ENCODE measurements around the gene TXK. TPM values are rescaled to one million over a fixed set of nuclear protein-coding genes. Genes with fewer than 3 reads are reported as not detected.

Gene TXK
- total RNA-seq, 1 donor from 2014 or later = 0.50 TPM

DNA sequence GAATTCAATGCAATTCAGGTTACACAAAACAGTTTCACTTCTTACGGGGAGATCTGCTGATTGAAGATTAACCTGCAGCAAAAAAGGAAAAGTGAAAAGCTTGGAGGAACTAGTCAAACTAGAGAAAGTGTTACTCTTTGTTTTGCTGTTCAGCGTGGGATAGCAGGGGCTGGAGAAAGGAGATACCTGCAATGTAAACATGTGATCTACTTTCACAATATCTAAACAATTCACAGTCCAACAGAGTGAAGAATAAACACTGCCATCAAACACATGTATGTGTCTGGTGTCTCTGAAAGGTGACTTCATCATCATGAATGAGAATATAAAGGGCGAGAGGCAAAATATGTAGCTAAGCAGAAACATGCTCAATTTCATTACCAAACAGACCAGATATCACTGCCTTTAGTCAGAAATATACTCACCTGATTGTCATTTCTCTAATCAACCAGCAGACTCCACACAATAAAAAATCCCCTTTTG, 91.0 kb downstream of the TXK start:
- Histone ChIP-seq H3K9ac (ENCODE audit: low read length) (no peak overlapping the region), H3K27me3 (ENCODE audit: insufficient read depth, low read length) (peaks cover 6% of the 10 kb centered on the region), H3K4me2 (ENCODE audit: low read length) (no peak overlapping the region), H3K36me3 (ENCODE audit: insufficient read depth, low read length) (no peaks in the 10 kb centered on the region), H3K79me2 (ENCODE audit: insufficient read depth, low read length) (no peaks in the 10 kb centered on the region), H3K4me1 (ENCODE audit: insufficient read depth, low read length) (no peaks in the 10 kb centered on the region), H4K20me1 (ENCODE audit: insufficient read depth, low read length) (no peaks in the 10 kb centered on the region), H3K27ac (ENCODE audit: low read depth, low read length) (no peak overlapping the region), H2AFZ (ENCODE audit: low read depth, low read length) (no peak overlapping the region), H3K4me3 (ENCODE audit: insufficient read depth, low read depth, low read length) (no peak overlapping the region), H3K9me3 (ENCODE audit: insufficient read depth, low read depth, low read length) (no peaks in the 10 kb centered on the region)
- DNase-seq (ENCODE audit: low read depth) (no peak), FAIRE-seq (no peak)
- Mint-ChIP-seq H3K36me3 (ENCODE audit: low read depth, unreplicated experiment) (no peaks in the 10 kb centered on the region), H3K4me1 (ENCODE audit: low read depth, unreplicated experiment) (peaks cover 1% of the 10 kb centered on the region), H3K27me3 (ENCODE audit: low read depth, unreplicated experiment) (no peaks in the 10 kb centered on the region), H3K9me3 (ENCODE audit: unreplicated experiment) (no peaks in the 10 kb centered on the region), H3K4me3 (ENCODE audit: unreplicated experiment) (no peak overlapping the region), H3K27ac (ENCODE audit: unreplicated experiment) (no peak overlapping the region)
- TF ChIP-seq EZH2 (IDR thresholded peaks at IDR 0.05; ENCODE audit: insufficient read depth, low read length) (no peak), CTCF (IDR thresholded peaks at IDR 0.05; ENCODE audit: insufficient read depth, low read depth, low read length) (no peak)

DNA sequence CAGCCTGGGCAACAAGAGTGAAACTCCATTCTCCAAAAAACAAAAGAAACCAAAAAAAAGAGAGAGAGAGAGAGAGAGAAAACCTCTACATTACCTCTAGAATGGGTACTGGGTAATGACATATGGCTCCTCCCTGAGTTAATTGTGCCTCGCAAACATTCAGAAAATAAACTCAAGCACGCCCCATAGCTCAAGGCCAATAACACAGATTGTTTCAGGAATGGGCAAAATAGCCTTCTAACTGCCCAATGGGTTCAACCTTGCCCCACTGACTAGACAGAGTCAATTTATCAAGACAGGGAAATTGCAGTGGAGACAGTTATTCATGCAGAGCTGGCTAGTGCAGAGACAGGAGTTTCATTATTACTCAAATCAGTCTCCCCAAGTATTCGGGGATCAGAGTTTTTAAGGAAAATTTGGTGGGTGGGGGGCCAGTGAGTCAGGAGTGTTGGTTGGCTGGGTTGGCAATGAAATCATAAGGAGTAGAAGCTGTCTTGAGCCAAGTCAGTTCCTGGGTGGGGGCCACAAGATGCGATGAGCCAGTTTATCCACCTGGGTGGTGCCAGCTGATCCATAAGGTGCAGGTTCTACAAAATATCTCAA, 92.4 kb downstream of the TXK start:
- peaks cover 4% of the 10 kb centered on the region for H3K27me3 ChIP-seq (ENCODE audit: insufficient read depth, low read length)
- no peaks in the 10 kb centered on the region for H3K9me3 ChIP-seq (ENCODE audit: insufficient read depth, low read depth, low read length)
- H3K9ac ChIP-seq (ENCODE audit: low read length) = no peak overlapping the region
- H3K27ac ChIP-seq (ENCODE audit: low read depth, low read length) = no peak overlapping the region
- no peaks in the 10 kb centered on the region for H3K79me2 ChIP-seq (ENCODE audit: insufficient read depth, low read length)
- H3K4me3 ChIP-seq (ENCODE audit: insufficient read depth, low read depth, low read length) = no peak overlapping the region
- no peak for FAIRE-seq
- H3K27me3 Mint-ChIP-seq (ENCODE audit: low read depth, unreplicated experiment) = no peaks in the 10 kb centered on the region
- no peak overlapping the region for H3K4me3 Mint-ChIP-seq (ENCODE audit: unreplicated experiment)
- H3K36me3 ChIP-seq (ENCODE audit: insufficient read depth, low read length) = no peaks in the 10 kb centered on the region
- H3K4me1 ChIP-seq (ENCODE audit: insufficient read depth, low read length) = no peaks in the 10 kb centered on the region
- no peak overlapping the region for H3K4me2 ChIP-seq (ENCODE audit: low read length)
- H3K36me3 Mint-ChIP-seq (ENCODE audit: low read depth, unreplicated experiment) = no peaks in the 10 kb centered on the region
- H3K27ac Mint-ChIP-seq (ENCODE audit: unreplicated experiment) = no peak overlapping the region
- TF ChIP-seq EZH2 (IDR thresholded peaks at IDR 0.05; ENCODE audit: insufficient read depth, low read length) = no peak
- no peak for TF ChIP-seq CTCF (IDR thresholded peaks at IDR 0.05; ENCODE audit: insufficient read depth, low read depth, low read length)
- no peak for DNase-seq (ENCODE audit: low read depth)
- no peaks in the 10 kb centered on the region for H3K9me3 Mint-ChIP-seq (ENCODE audit: unreplicated experiment)
- H2AFZ ChIP-seq (ENCODE audit: low read depth, low read length) = no peak overlapping the region
- peaks cover 1% of the 10 kb centered on the region for H3K4me1 Mint-ChIP-seq (ENCODE audit: low read depth, unreplicated experiment)
- H4K20me1 ChIP-seq (ENCODE audit: insufficient read depth, low read length) = no peaks in the 10 kb centered on the region

GRCh38 chr4:48039561-48039960, 94.5 kb downstream of the TXK start:
- Mint-ChIP-seq H3K4me3 (ENCODE audit: unreplicated experiment) (no peak overlapping the region), H3K27me3 (ENCODE audit: low read depth, unreplicated experiment) (no peaks in the 10 kb centered on the region), H3K36me3 (ENCODE audit: low read depth, unreplicated experiment) (no peaks in the 10 kb centered on the region), H3K4me1 (ENCODE audit: low read depth, unreplicated experiment) (peaks cover 1% of the 10 kb centered on the region), H3K27ac (ENCODE audit: unreplicated experiment) (no peak overlapping the region), H3K9me3 (ENCODE audit: unreplicated experiment) (no peaks in the 10 kb centered on the region)
- Histone ChIP-seq H3K27ac (ENCODE audit: low read depth, low read length) (no peak overlapping the region), H3K79me2 (ENCODE audit: insufficient read depth, low read length) (no peaks in the 10 kb centered on the region), H3K9me3 (ENCODE audit: insufficient read depth, low read depth, low read length) (no peaks in the 10 kb centered on the region), H3K4me1 (ENCODE audit: insufficient read depth, low read length) (no peaks in the 10 kb centered on the region), H4K20me1 (ENCODE audit: insufficient read depth, low read length) (no peaks in the 10 kb centered on the region), H2AFZ (ENCODE audit: low read depth, low read length) (no peak overlapping the region), H3K36me3 (ENCODE audit: insufficient read depth, low read length) (no peaks in the 10 kb centered on the region), H3K4me2 (ENCODE audit: low read length) (no peak overlapping the region), H3K4me3 (ENCODE audit: insufficient read depth, low read depth, low read length) (no peak overlapping the region), H3K27me3 (ENCODE audit: insufficient read depth, low read length) (peaks cover 3% of the 10 kb centered on the region), H3K9ac (ENCODE audit: low read length) (no peak overlapping the region)
- FAIRE-seq (no peak), DNase-seq (ENCODE audit: low read depth) (no peak)
- TF ChIP-seq EZH2 (IDR thresholded peaks at IDR 0.05; ENCODE audit: insufficient read depth, low read length) (no peak), CTCF (IDR thresholded peaks at IDR 0.05; ENCODE audit: insufficient read depth, low read depth, low read length) (no peak)

Data from astrocyte (in vitro differentiated cells and primary cell).